Hepatocyte (in vitro differentiated cells): ENCODE results near the gene ASB8.

Source experiments
- CTCF ChIP-seq: fragments of 200-600 bp; sonication (generic); IDR thresholded peaks from 2 replicates; pipeline ENCODE4 v1.5.1; 2016; ENCODE audit warnings: antibody characterized with exemption, mild to moderate bottlenecking; ENCODE audit not compliant: poor library complexity
- EZH2 ChIP-seq: fragments of 200-600 bp; sonication (generic); IDR thresholded peaks from 2 replicates; pipeline ENCODE4 v1.6.1; 2016; ENCODE audit warnings: antibody characterized with exemption, mild to moderate bottlenecking, borderline replicate concordance
- EZH2phosphoT487 ChIP-seq: fragments of 200-600 bp; sonication (generic); IDR thresholded peaks from one replicate; pipeline ENCODE4 v1.6.1; 2018; ENCODE audit warnings: antibody characterized with exemption, mild to moderate bottlenecking, low read depth, moderate library complexity; ENCODE audit not compliant: unreplicated experiment, severe bottlenecking

DNA sequence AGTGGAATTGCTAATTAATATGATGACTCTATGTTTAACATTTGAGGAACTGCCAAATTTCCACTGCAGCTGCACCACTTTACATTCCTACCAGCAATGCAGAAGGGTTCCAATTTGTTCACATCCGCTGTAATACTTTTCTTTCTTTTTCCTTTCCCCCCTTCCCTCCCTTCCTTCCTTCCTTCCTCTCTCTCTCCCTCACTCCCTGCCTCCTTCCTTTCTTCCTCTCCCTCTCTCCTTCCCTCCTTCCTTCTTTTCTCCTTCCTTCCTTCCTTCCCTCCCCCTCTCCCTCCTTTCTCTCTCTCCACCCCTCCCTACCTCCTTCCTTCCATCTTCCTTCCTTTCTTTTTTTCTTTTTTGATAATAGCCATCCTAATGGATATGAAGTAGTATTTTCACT is 41.4 kb downstream of the ASB8 start:
- TF ChIP-seq CTCF (no peak), EZH2phosphoT487 (no peak), EZH2 (no peak)
